MG63 (cell line): ENCODE results near the gene VPS26B. TPM values are rescaled to one million over a fixed set of nuclear protein-coding genes. Genes with fewer than 3 reads are reported as not detected.
"Not testable (repeated sequence)": the region's sequence is repeated elsewhere in the genome, so short reads cannot be mapped to it uniquely, and the experiment has no call there.

Experiments used
- DNase-seq: peaks from one replicate; pipeline ENCODE4 v3.0.0-alpha.2; 2020
- H3K27me3 ChIP-seq: fragments of 250-450 bp; sonication (Bioruptor Pico); 2 replicates; pipeline ENCODE4 v1.5.1; 2020; ENCODE audit warnings: mild to moderate bottlenecking, moderate library complexity
- H3K36me3 ChIP-seq: fragments of 250-450 bp; sonication (Bioruptor Pico); 2 replicates; pipeline ENCODE4 v1.5.1; 2020; ENCODE audit warnings: mild to moderate bottlenecking, moderate library complexity
- H3K4me3 ChIP-seq: fragments of 250-450 bp; sonication (Bioruptor Pico); 2 replicates; pipeline ENCODE4 v1.5.1; 2020; ENCODE audit warnings: mild to moderate bottlenecking, moderate library complexity
- H3K9me3 ChIP-seq: fragments of 250-450 bp; sonication (Bioruptor Pico); 2 replicates; pipeline ENCODE4 v1.5.1; 2020; ENCODE audit warnings: mild to moderate bottlenecking, moderate library complexity
- total RNA-seq: library from RNA; depleted of rRNA; stranded (reverse); fragments of >200 nt; shearing (Covaris generic); gene quantifications from 2 replicates; pipeline ENCODE4 v1.2.3, GENCODE V29; 2014; ENCODE audit warnings: low replicate concordance; rRNA removed

The VPS26B gene
- total RNA-seq, 1 experiment from 2014 or later, result 37.6 TPM

- not testable (repeated sequence) for H3K27me3 ChIP-seq, DNase-seq, H3K9me3 ChIP-seq, H3K36me3 ChIP-seq, H3K4me3 ChIP-seq
Measured at GRCh38 chr11:134284349-134284748, 59.9 kb downstream of the VPS26B start.

DNA sequence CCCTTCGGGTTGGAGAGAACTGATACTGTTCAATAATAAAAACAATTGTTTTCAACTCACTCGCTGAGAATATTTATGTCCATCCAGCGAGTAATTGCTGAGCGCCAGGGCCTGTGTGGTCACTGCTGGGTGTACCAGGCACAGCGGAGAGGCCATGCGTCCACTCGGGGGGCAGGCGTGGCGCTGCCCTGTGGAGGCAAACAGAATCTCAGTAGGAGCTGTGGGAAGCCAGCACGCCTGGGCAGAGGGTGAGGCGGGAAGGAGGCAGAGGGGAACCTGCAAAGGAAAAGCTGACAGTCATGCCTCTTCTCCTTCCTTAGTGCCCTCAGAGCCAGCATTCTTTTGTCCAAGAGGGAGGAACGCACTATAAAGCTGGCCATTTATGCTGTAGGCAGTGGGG lies 63.1 kb downstream of the VPS26B start:
- no peaks in the 10 kb centered on the region for H3K9me3 ChIP-seq
- H3K4me3 ChIP-seq, result no peak overlapping the region
- no peaks in the 10 kb centered on the region for H3K36me3 ChIP-seq
- DNase-seq, result no peak
- no peaks in the 10 kb centered on the region for H3K27me3 ChIP-seq

DNA sequence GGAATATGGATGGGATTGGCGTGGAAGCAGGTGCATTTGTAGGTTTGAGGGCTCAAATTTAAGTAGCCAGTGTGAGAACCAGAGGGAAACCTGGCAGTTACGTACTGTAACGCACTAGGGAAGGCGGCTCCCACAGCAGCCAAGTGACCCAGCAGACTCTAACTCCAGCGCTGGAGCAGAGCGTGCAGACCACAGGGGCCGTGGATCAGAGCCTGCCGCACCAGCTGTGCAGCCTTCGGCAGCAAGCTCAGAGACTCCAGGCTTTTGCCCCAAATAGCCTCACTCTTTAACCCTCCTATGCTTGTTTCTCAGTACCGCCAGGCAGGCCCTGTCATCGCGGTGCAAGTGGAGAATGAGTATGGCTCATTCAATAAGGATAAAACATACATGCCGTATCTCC lies 64.0 kb downstream of the VPS26B start:
- H3K36me3 ChIP-seq, result no peaks in the 10 kb centered on the region
- no peaks in the 10 kb centered on the region for H3K9me3 ChIP-seq
- no peaks in the 10 kb centered on the region for H3K27me3 ChIP-seq
- no peak overlapping the region for H3K4me3 ChIP-seq
- no peak for DNase-seq

DNA sequence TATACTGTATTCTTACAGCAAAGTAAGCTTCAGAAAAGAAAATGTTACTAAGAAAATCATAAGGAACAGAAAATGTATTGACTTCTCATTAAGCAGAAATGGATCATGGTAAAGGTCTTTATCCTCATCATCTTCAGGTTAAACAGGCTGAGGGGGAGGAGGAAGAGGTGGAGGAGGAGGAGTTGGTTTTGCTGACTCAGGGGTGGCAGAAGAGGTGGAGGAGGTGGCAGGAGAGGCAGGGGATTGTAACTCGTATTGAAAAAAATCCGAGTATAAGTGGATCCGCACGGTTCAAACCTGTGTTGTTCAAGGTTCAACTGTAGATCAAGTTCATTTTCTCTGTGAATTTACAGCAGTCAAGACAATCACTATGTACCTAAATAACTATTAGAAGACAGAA lies 64.7 kb downstream of the VPS26B start:
- no peak for DNase-seq

GRCh38 chr11:134289789-134290188 lies 65.3 kb downstream of the VPS26B start:
- Histone ChIP-seq H3K27me3 (no peaks in the 10 kb centered on the region), H3K4me3 (no peak overlapping the region), H3K9me3 (no peaks in the 10 kb centered on the region), H3K36me3 (no peaks in the 10 kb centered on the region)
- no peak for DNase-seq

More for the DNA sequence above, 64.7 kb downstream of the VPS26B start:
- Histone ChIP-seq H3K9me3 (no peaks in the 10 kb centered on the region), H3K36me3 (no peaks in the 10 kb centered on the region), H3K27me3 (no peaks in the 10 kb centered on the region), H3K4me3 (no peak overlapping the region)

DNA sequence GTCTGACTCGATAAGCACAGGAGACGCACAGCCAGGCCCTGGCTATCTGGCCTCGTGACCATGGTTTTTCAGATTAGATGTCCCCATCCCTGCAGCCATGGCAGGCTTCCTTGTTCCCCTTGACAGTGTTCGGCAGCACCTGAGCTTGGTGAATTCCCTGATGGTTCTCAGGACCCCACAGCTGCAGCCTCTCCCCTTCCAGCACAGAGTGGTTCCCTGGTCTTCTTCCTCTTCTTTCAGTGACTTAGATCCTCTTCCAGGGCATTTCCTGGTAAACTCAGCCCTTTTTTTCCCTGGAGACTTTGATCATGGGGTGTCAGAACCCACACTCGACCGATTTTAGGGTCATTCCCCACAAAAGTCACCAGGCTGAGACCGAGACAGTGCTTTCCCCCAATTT lies 66.2 kb downstream of the VPS26B start:
- DNase-seq, result no peak
- H3K4me3 ChIP-seq, result no peak overlapping the region
- no peaks in the 10 kb centered on the region for H3K27me3 ChIP-seq
- H3K9me3 ChIP-seq, result no peaks in the 10 kb centered on the region
- H3K36me3 ChIP-seq, result no peaks in the 10 kb centered on the region

DNA sequence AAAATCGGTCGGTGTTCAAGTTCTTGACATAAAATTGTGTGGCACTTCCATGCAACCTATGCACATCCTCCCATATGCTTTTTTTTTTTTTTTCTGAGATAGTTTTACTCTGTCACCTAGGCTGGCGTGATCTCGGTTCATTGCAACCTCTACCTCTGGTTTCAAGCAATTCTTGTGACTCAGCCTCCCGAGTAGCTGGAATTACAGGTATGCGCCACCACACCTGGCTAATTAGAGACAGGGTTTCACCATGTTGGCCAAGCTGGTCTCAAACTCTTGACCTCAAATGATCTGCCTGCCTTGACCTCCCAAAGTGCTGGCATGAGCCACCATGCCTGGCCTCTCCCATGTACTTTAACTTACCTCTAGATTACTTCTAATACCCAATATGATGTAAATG lies 66.7 kb downstream of the VPS26B start:
- H3K27me3 ChIP-seq, result no peaks in the 10 kb centered on the region
- H3K4me3 ChIP-seq, result no peak overlapping the region
- H3K9me3 ChIP-seq, result no peaks in the 10 kb centered on the region
- no peaks in the 10 kb centered on the region for H3K36me3 ChIP-seq
- no peak for DNase-seq

DNA sequence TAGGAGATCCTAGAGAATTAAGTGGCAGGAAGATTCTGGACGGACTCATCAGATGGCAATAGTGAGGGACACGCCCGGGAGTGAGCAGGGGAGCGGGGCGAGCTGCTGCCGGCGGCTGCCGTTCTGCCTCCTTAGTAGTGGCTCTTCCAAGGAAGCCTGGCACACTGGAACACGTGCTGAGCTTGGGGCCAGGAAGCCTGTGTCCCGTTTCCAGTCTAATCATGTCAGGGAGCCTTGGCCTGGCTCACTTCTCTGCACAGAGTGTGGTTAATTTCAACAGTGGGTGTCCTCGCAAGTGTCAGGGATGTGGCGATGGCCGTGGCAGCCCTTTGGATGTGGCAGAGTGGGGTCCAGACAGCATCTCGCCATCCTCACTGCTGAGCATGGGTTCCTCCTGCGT lies 68.2 kb downstream of the VPS26B start:
- Histone ChIP-seq H3K9me3 (no peaks in the 10 kb centered on the region), H3K4me3 (no peak overlapping the region), H3K27me3 (no peaks in the 10 kb centered on the region), H3K36me3 (no peaks in the 10 kb centered on the region)
- no peak for DNase-seq

- H3K4me3 ChIP-seq, result no peak overlapping the region
- no peaks in the 10 kb centered on the region for H3K27me3 ChIP-seq
- H3K9me3 ChIP-seq, result no peaks in the 10 kb centered on the region
- no peaks in the 10 kb centered on the region for H3K36me3 ChIP-seq
- no peak for DNase-seq
Measured at GRCh38 chr11:134293119-134294113, 68.9 kb downstream of the VPS26B start.

GRCh38 chr11:134294664-134295063 lies 70.2 kb downstream of the VPS26B start:
- no peak for DNase-seq
- H3K4me3 ChIP-seq, result no peak overlapping the region
- no peaks in the 10 kb centered on the region for H3K27me3 ChIP-seq
- H3K36me3 ChIP-seq, result no peaks in the 10 kb centered on the region
- H3K9me3 ChIP-seq, result no peaks in the 10 kb centered on the region

Other genes with a start within 250 kb of the VPS26B start
- gene JAM3, start 155.6 kb upstream of the VPS26B start, total RNA-seq, result 5.7 and 5.8 TPM in 2 replicates
- 34.4 and 43.9 TPM in 2 replicates for gene NCAPD3, start 704 bp upstream of the VPS26B start, total RNA-seq
- gene THYN1, start 28.7 kb downstream of the VPS26B start, total RNA-seq, result 32.7 and 43.3 TPM in 2 replicates
- gene ACAD8, start 28.9 kb downstream of the VPS26B start, total RNA-seq, result 12.3 and 14.9 TPM in 2 replicates
- not detected in 2 replicates for gene GLB1L3, start 51.7 kb downstream of the VPS26B start, total RNA-seq
- 11.6 and 15.0 TPM in 2 replicates for gene GLB1L2, start 107.3 kb downstream of the VPS26B start, total RNA-seq
- gene B3GAT1, start 187.6 kb downstream of the VPS26B start, total RNA-seq, result 0.43 TPM in 1 of 2 replicates, not detected in the other